ENCODE results near the gene ABCB8. TPM values are rescaled to one million over a fixed set of nuclear protein-coding genes. Genes with fewer than 3 reads are reported as not detected.
A peak's percentile ranks its signal among the peaks of the same experiment; 100 is the strongest.

Gene ABCB8
- total and polyA plus RNA-seq, 9 of the 15 experiments (the other 6 are each of a cell fraction or from before 2014, with no cell fraction given): 7.6 to 106 (median 36.3) TPM

- TF ChIP-seq CTCFL (IDR thresholded peaks at IDR 0.05; ENCODE audit: borderline replicate concordance, insufficient read depth, low read depth, low read length, poor library complexity, severe bottlenecking) (no peak), ARID3B (CRISPR knock-in tag; IDR thresholded peaks at IDR 0.05; ENCODE audit: borderline replicate concordance) (no peak)
Observed at GRCh38 chr7:151006590-151007300, 21.5 kb upstream of the ABCB8 start (continued).

GRCh38 chr7:151007469-151007898 lies 20.8 kb upstream of the ABCB8 start:
- CTCF ChIA-PET (ENCODE audit: low intra/inter-chr PET ratio): interaction anchor here (0.9 to 3.5 kb wide), 5 partner anchors 11 to 108 kb away, joined by 3 to 15 read pairs (median 5); no protein-coding TSS in a partner anchor
- DNase-seq (ENCODE audit: extremely low read depth in 1 of 4, low spot score in 3 of 4) (peak in 1 of 4 experiments; percentile 25), FAIRE-seq (no peak), ATAC-seq (no peak)
- Histone ChIP-seq H3K9ac (ENCODE audit: insufficient read depth in 1 of 2, low read depth in 2 of 2, low read length in 2 of 2) (peak overlapping the region in 1 of 2 experiments; percentile 69; a peak in 2 of 4 replicates), H4K20me1 (replicated peaks; ENCODE audit: control insufficient read depth, insufficient read depth, low read length) (no peaks in the 10 kb centered on the region), H3K79me2 (ENCODE audit: control insufficient read depth, insufficient read depth, low read length) (peaks cover 38% of the 10 kb centered on the region), H3K9me3 (replicated peaks; ENCODE audit: control insufficient read depth, insufficient read depth, low read depth, low read length) (no peaks in the 10 kb centered on the region), H3K4me2 (ENCODE audit: insufficient read depth, low read length) (peak overlapping the region; percentile 100), H3K9me1 (ENCODE audit: control insufficient read depth, insufficient read depth, low read length) (no peaks in the 10 kb centered on the region), H2AFZ (ENCODE audit: low read depth, low read length) (peak overlapping the region; percentile 92; the same call in 1 of the 2 replicates), H3K36me3 (ENCODE audit: control insufficient read depth, insufficient read depth, low read length) (peaks cover 7% of the 10 kb centered on the region; the same call in 1 of the 3 replicates), H3K27ac (ENCODE audit: extremely low read depth, low read depth, low read length) (peak overlapping the region; percentile 85; the same call in 2 of the 3 replicates), H3K4me1 (replicated peaks in 1 of 2; ENCODE audit: control insufficient read depth in 2 of 2, insufficient read depth in 2 of 2, low read length in 2 of 2) (peaks cover 47 to 61% of the 10 kb centered on the region in 2 experiments), H3K4me3 (no peak overlapping the region), H3K27me3 (ENCODE audit: control insufficient read depth in 2 of 2, insufficient read depth in 2 of 2, low read length in 2 of 2) (no peaks in the 10 kb centered on the region; a peak in 1 of 5 replicates)
- TF ChIP-seq ZC3H4 (CRISPR knock-in tag; IDR thresholded peaks at IDR 0.05; ENCODE audit: borderline replicate concordance) (0 out of 2 replicates have a peak, but pooled peaks have one; percentile 51), XRCC5 (IDR thresholded peaks at IDR 0.05; ENCODE audit: low read depth, low read length) (0 out of 2 replicates have a peak, but pooled peaks have one; percentile 5), BRCA1 (IDR thresholded peaks at IDR 0.05) (no peak), BRCA1 (CRISPR knock-in tag; IDR thresholded peaks at IDR 0.05) (0 out of 2 replicates have a peak, but pooled peaks have one; percentile 76), CBFB (CRISPR knock-in tag; IDR thresholded peaks at IDR 0.05) (0 out of 2 replicates have a peak, but pooled peaks have one; percentile 61), NR2C2 (CRISPR knock-in tag; IDR thresholded peaks at IDR 0.05) (0 out of 2 replicates have a peak, but pooled peaks have one; percentile 36), NR2C2 (tag; IDR thresholded peaks at IDR 0.05) (no peak), ZBED1 (IDR thresholded peaks at IDR 0.05) (no peak), PURB (CRISPR knock-in tag; IDR thresholded peaks at IDR 0.05; ENCODE audit: low read depth) (0 out of 2 replicates have a peak, but pooled peaks have one; percentile 10), TCF7 (IDR thresholded peaks at IDR 0.05; ENCODE audit: borderline replicate concordance) (no peak), UBTF (IDR thresholded peaks at IDR 0.05; ENCODE audit: borderline replicate concordance in 1 of 2, low read depth in 2 of 2, low read length in 2 of 2) (no peak)
- 30% methylated on average over 7 of the region's 7 CpGs for WGBS (ENCODE audit: insufficient coverage, low coverage, missing lambda C conversion rate)
- POLR2A ChIA-PET: interaction anchor here (0.6 to 8.4 kb wide), 8 partner anchors 11 to 721 kb away, joined by 3 to 146 read pairs (median 7); partner anchors contain the start of genes ABCB8 and ATG9B
- intact Hi-C loops (cut with micrococcal nuclease): loop anchor here (5.0 kb wide), 1 partner anchor 225 kb away; the partner anchor contains the start of gene CHPF2
- in situ Hi-C loops (cut with MboI): no loop called here
- no TSS peak for BruUV-seq (replicated peaks)

All from K562 (cell line).